ENCODE measurements around the gene POLR3E. TPM values are rescaled to one million over a fixed set of nuclear protein-coding genes. Genes with fewer than 3 reads are reported as not detected.

Gene POLR3E
- total RNA-seq, 1 donor from 2014 or later, result 56.6 TPM

DNA sequence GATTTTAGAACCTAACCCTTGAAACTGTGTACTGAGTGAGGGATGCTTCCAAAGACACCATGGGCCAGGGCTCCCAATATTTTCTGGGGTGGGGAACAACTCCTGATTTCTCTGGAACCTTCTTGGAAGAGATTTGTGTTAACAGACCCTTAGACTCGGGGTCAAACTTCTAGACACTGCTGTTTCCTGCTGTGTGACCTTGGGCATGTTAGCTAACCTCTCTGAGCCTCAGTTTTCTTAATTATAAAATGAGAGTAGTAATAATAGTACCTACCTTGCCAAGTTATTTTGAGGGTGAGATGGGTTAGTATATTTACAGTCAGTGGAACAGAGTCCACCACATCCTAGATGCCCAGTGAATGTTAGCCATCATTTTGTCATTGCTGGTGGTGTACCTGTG lies 18.8 kb downstream of the POLR3E start:
- TF ChIP-seq, protein P1, sequence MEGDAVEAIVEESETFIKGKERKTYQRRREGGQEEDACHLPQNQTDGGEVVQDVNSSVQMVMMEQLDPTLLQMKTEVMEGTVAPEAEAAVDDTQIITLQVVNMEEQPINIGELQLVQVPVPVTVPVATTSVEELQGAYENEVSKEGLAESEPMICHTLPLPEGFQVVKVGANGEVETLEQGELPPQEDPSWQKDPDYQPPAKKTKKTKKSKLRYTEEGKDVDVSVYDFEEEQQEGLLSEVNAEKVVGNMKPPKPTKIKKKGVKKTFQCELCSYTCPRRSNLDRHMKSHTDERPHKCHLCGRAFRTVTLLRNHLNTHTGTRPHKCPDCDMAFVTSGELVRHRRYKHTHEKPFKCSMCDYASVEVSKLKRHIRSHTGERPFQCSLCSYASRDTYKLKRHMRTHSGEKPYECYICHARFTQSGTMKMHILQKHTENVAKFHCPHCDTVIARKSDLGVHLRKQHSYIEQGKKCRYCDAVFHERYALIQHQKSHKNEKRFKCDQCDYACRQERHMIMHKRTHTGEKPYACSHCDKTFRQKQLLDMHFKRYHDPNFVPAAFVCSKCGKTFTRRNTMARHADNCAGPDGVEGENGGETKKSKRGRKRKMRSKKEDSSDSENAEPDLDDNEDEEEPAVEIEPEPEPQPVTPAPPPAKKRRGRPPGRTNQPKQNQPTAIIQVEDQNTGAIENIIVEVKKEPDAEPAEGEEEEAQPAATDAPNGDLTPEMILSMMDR (conservative IDR thresholded peaks at IDR 0.05), result no peak
- Mint-ChIP-seq H3K36me3 (peaks cover 9% of the 10 kb centered on the region), H3K4me3 (no peak overlapping the region), H3K9me3 (no peaks in the 10 kb centered on the region), H3K4me1 (ENCODE audit: unreplicated experiment) (no peaks in the 10 kb centered on the region), H3K27ac (no peak overlapping the region), H3K27me3 (no peaks in the 10 kb centered on the region)
- no peak for DNase-seq (ENCODE audit: extremely low spot score, unreplicated experiment)

DNA sequence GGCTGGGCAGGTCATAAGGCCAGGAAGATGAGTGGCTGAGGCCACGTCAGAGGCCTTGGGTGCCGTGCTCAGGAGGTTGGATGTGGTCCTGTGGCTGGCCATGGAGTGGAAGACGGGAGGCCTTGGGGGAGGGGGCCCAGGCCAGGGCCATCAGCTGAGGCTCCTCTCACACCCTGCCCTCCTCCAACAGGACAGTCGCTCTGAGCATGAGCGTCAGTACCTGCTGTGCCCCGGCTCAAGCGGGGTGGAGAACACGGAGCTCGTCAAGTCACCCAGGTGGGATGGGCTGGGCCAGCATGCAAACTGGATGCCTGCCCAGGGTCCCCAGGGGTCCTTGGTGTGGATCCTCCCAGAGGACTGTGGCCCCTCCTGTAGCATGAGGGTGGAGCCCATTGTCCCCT lies 19.2 kb downstream of the POLR3E start:
- no peak for DNase-seq (ENCODE audit: extremely low spot score, unreplicated experiment)
- TF ChIP-seq, protein P1 (conservative IDR thresholded peaks at IDR 0.05), result no peak
- no peaks in the 10 kb centered on the region for H3K9me3 Mint-ChIP-seq
- H3K4me3 Mint-ChIP-seq, result no peak overlapping the region
- H3K27ac Mint-ChIP-seq, result no peak overlapping the region
- peaks cover 13% of the 10 kb centered on the region for H3K36me3 Mint-ChIP-seq
- no peaks in the 10 kb centered on the region for H3K4me1 Mint-ChIP-seq (ENCODE audit: unreplicated experiment)
- H3K27me3 Mint-ChIP-seq, result no peaks in the 10 kb centered on the region

DNA sequence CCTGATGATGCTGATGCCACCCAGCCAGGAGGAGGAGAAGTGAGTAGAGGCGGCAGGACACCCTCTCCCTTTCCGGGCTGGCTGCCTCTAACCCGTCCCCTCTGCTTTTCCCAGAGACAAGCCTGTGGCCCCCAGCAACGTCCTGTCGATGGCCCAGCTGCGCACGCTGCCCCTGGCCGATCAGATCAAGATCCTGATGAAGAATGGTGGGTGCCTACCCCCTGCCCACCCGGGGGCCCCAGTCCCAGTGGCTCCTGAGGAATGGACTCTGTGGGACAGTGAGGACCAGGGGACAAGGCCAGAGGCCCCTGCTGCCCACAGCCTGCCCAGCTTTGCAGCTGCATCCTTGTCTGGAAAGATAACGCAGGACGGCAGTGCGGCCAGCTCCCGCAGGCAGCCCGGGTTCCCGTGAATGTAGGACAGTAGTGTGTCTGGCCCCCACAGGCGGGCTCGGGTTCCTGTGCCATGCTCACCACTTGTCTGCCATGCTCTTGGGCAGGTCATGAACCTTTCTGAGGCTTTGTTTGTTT lies 19.9 kb downstream of the POLR3E start:
- Mint-ChIP-seq H3K4me1 (ENCODE audit: unreplicated experiment) (no peaks in the 10 kb centered on the region), H3K36me3 (peaks cover 9% of the 10 kb centered on the region), H3K27me3 (no peaks in the 10 kb centered on the region), H3K27ac (no peak overlapping the region), H3K9me3 (no peaks in the 10 kb centered on the region), H3K4me3 (no peak overlapping the region)
- TF ChIP-seq, protein P1 (conservative IDR thresholded peaks at IDR 0.05), result no peak
- no peak for DNase-seq (ENCODE audit: extremely low spot score, unreplicated experiment)

DNA sequence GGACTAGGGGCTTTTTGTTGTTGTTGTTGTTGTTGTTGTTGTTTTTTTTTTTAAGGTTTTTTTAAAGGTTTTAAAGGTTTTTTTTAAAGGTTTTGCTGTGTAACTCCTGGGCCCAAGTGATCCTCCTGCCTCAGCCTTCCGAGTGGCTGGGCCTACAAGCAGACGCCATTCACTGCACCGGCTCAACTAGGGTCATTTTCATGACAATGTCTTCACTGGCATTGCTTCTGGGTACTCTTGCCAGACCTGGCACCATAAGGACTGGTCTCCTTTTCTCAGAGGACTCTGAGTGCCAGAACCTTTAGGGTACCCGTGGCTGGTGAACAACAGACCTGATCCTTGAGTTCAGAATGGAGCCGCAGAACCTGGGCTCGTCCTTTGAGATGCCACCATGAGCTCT lies 20.4 kb downstream of the POLR3E start:
- no peaks in the 10 kb centered on the region for H3K9me3 Mint-ChIP-seq
- H3K4me3 Mint-ChIP-seq, result no peak overlapping the region
- no peaks in the 10 kb centered on the region for H3K27me3 Mint-ChIP-seq
- DNase-seq (ENCODE audit: extremely low spot score, unreplicated experiment), result no peak
- no peak overlapping the region for H3K27ac Mint-ChIP-seq
- H3K36me3 Mint-ChIP-seq, result peaks cover 8% of the 10 kb centered on the region
- TF ChIP-seq, protein P1 (conservative IDR thresholded peaks at IDR 0.05), result no peak
- no peaks in the 10 kb centered on the region for H3K4me1 Mint-ChIP-seq (ENCODE audit: unreplicated experiment)

DNA sequence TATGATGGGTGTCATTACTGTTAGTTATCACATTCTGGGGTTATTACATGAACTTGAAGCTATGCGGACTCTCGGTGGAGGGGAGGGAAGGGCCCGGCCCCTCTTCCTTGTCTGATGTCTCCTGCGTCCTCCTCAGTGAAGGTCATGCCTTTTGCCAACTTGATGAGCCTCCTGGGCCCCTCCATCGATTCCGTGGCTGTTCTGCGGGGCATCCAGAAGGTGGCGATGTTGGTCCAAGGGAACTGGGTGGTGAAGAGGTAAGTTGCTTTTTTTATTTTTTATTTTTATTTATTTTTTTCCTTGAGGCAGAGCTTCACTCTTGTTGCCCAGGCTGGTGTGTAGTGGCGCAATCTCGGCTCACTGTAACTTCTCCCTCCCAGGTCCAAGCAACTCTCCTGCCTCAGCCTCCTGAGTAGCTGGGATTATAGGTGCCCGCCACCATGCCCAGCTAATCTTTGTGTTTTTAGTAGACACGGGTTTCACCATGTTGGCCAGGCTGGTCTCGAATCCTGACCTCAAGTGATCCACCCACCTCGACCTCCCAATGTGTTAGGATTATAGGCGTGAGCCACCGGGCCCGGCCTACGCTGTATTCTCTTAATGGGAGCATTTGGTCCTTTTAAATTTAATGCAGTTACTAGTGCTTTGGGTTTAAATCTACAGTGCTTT lies 21.6 kb downstream of the POLR3E start:
- H3K4me3 Mint-ChIP-seq, result no peak overlapping the region

More for the DNA sequence above, 21.6 kb downstream of the POLR3E start:
- Mint-ChIP-seq H3K9me3 (no peaks in the 10 kb centered on the region), H3K36me3 (peaks cover 4% of the 10 kb centered on the region), H3K27ac (no peak overlapping the region), H3K4me1 (ENCODE audit: unreplicated experiment) (no peaks in the 10 kb centered on the region), H3K27me3 (no peaks in the 10 kb centered on the region)
- peak; percentile 27 for DNase-seq (ENCODE audit: extremely low spot score, unreplicated experiment)
- TF ChIP-seq, protein P1 (conservative IDR thresholded peaks at IDR 0.05), result peak; percentile 66
